Stimulated activated effector memory CD8-positive, alpha-beta T cell treated with anti-CD3 and anti-CD28 coated beads, Interleukin-12 subunit alpha, Interleukin-12 subunit beta, amount 100 ng/mL, for 72 hours (primary cell): ENCODE data around the gene XAGE3.
"Not testable (repeated sequence)": the region's sequence is repeated elsewhere in the genome, so short reads cannot be mapped to it uniquely, and the experiment has no call there.

ENCODE experiments used
- ATAC-seq: fragments of 150-1000 bp; cut with Tn5 transposase; 2 replicates; pipeline ENCODE4 v1.10.0; 2021
- DNase-seq, 2 donors: peaks; one replicate each; pipeline ENCODE4 v3.0.0; 2021 to 2022; ENCODE audit warnings: low spot score in 2 of 2
- H3K27ac Mint-ChIP-seq: one replicate; pipeline ENCODE4 v1.8.0; 2022; ENCODE audit warnings: mild to moderate bottlenecking, mixed read lengths
- H3K36me3 Mint-ChIP-seq: one replicate; pipeline ENCODE4 v1.8.0; 2022; ENCODE audit warnings: mild to moderate bottlenecking, mixed read lengths
- H3K4me1 Mint-ChIP-seq: one replicate; pipeline ENCODE4 v1.8.0; 2022; ENCODE audit warnings: mixed read lengths
- H3K4me3 Mint-ChIP-seq: one replicate; pipeline ENCODE4 v1.8.0; 2022; ENCODE audit warnings: mild to moderate bottlenecking, mixed read lengths
- H3K9me3 Mint-ChIP-seq: one replicate; pipeline ENCODE4 v1.8.0; 2022; ENCODE audit warnings: mixed read lengths

XAGE3 gene

DNA sequence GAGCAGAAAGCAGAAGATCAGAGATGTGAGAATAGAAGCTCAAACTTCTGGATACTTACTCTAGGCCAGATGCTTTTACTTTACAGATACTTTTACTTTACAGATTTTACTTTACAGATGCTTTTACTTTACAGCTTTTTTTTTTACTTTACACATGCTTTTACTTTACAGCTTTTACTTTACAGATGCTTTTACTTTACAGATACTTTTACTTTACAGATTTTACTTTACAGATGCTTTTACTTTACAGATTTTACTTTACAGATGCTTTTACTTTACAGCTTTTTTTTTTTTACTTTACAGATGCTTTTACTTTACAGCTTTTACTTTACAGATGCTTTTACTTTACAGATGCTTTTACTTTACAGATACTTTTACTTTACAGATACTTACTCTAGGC is 5.9 kb upstream of the XAGE3 start:
- not testable (repeated sequence) for ATAC-seq, H3K9me3 Mint-ChIP-seq, H3K4me1 Mint-ChIP-seq, DNase-seq, H3K36me3 Mint-ChIP-seq, H3K4me3 Mint-ChIP-seq, H3K27ac Mint-ChIP-seq

DNA sequence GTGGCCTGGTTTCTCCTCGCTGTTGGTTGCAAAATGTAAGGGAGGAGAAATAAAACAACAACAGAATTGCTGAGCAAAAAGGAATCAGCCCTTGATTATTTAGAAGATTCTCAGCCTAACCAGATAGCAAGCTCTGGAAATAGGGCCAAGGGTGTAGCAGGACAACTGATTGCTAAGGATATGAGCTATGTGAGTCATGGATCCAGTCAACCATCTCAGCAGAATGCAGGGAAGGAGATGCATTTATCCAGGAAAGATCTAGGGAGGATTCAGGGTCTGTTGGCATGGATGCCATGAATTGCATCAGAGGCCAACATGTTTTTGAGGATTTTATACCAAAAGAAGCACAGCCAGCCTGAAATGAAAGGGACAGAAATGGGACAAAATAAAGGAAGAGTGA is 2.2 kb upstream of the XAGE3 start:
- no peak for ATAC-seq
- Mint-ChIP-seq H3K27ac (no peak overlapping the region), H3K4me1 (no peaks in the 10 kb centered on the region), H3K9me3 (no peaks in the 10 kb centered on the region), H3K36me3 (no peaks in the 10 kb centered on the region), H3K4me3 (no peak overlapping the region)
- no peak for DNase-seq

DNA sequence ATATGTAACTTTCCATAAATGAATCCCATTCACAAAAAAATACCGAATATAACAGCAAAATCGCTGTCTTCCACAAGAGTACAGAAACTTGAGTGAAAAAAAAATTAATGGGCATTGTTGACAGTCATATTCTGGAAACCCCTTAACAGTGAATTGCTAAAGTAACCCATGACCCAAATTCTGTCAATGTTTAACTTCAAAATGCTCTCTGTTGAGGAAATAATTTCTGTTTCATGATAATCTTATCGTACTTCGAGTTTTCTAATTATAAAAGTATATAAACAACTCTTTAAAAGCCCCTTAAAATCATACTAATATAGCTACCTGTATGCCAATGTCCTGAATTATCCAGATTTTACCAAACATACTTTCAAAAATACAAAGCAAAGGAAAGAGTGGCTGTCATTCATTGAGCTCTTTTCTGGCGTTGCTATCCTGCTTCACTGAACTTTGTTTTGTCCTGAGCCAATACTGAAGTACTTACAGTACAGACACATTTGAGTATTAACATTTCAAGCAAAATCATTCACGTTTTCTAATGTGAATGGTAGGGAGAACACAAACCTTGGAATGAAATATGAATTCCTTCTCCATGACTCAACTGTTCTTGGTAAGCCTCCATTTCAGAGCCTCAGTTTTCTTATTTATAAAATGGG is 2.4 kb downstream of the XAGE3 start:
- ATAC-seq (no peak), DNase-seq (no peak)
- H3K4me3 Mint-ChIP-seq: no peak overlapping the region
- no peaks in the 10 kb centered on the region for H3K4me1 Mint-ChIP-seq
- no peak overlapping the region for H3K27ac Mint-ChIP-seq
- no peaks in the 10 kb centered on the region for H3K9me3 Mint-ChIP-seq
- no peaks in the 10 kb centered on the region for H3K36me3 Mint-ChIP-seq

DNA sequence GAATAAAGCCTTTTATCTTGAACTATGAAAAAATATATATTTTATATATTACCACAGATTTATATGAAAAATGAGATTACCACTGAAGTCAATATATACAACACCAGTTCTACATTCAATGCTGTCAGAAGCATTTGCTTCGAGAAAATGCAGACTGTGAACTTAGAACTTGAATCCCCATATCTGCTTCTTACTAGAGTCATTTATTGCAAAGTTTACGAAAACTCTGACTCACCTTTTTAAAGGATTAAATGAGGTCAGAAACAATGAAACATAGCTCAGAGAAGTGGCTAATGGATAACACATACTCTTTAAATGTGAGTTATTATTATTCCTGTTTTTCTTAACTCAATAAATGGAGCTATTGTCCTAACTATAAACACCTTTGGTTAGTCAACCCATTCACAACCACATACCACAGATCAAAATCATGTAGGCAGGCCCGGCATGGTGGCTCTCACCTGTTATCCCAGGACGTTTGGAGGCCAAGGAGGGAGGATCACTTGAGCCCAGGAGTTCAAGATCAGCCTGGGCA is 10.8 kb downstream of the XAGE3 start:
- not testable (repeated sequence) for H3K4me3 Mint-ChIP-seq, H3K9me3 Mint-ChIP-seq, H3K4me1 Mint-ChIP-seq, ATAC-seq, H3K36me3 Mint-ChIP-seq, DNase-seq, H3K27ac Mint-ChIP-seq

DNA sequence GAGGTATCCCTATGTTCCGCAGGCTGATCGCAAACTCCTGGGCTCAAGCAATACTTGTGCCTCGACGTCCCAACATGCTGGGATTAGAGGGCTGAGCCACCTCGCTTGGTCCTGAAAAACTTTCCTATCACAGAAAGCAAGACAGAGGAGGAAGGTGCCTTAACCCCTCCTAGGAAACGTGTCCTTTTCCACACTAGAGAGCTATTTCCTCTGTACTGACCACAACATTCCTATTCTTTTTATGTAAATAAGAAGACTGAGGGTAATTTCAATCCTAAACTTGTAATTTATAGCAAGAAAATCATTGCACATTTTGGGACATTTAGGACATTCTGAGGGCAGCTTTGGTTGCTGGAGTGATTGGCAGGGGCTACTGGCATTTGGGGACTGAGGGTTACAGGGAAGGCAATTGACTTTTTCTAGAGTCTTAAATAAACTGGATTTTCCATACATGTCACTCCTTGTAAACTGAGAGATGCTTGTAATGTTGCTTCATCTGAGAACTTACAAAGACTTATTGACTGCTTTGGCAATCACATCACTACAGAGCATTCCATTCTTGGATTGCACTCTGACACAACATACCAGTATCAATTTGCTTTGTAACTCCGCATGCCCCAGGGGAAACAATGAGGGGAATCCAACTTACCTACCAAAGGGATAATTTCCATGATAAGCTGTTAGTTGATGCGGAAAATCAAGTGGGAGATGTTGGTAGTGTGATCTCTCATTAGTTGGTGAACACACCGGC is 15.6 kb downstream of the XAGE3 start:
- Mint-ChIP-seq H3K4me1 (no peaks in the 10 kb centered on the region), H3K36me3 (no peaks in the 10 kb centered on the region), H3K4me3 (no peak overlapping the region), H3K9me3 (no peaks in the 10 kb centered on the region), H3K27ac (no peak overlapping the region)
- DNase-seq (no peak), ATAC-seq (no peak)

DNA sequence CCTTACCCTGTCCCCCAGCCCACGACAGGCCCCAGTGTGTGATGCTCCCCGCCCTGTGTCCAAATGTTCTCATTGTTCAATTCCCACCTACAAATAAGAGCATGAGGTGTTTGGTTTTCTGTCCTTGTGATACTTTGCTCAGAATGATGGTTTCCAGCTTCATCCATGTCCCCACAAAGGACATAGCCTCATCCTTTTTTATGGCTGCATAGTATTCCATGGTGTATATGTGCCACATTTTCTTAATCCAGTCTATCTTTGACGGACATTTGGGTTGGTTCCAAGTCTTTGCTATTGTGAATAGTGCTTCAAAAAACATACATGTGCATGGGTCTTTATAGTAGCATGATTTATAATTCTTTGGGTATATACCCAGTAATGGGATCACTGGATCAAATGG is 24.3 kb downstream of the XAGE3 start:
- not testable (repeated sequence) for H3K36me3 Mint-ChIP-seq, H3K4me1 Mint-ChIP-seq, DNase-seq, H3K27ac Mint-ChIP-seq, H3K4me3 Mint-ChIP-seq, ATAC-seq, H3K9me3 Mint-ChIP-seq

DNA sequence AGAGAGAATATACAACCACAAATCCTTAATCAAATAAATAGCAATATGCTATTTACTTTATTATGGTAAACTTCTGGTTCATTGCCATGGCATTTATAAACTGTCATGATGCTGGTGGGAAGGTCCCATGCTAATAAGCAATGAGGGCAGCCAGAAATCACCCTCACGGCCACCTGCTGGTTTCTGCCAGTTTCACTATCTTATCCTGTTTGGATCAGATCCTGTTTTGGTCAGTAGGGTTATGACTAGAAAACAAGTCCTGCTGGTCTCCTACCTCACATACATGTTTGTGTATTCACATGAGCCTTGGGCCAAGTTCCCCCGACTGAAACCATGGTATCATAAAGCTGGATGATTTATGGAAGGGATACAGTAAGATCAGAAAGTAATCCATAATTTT is 28.7 kb downstream of the XAGE3 start:
- Mint-ChIP-seq H3K36me3 (no peaks in the 10 kb centered on the region), H3K4me3 (no peak overlapping the region), H3K4me1 (no peaks in the 10 kb centered on the region), H3K27ac (no peak overlapping the region), H3K9me3 (no peaks in the 10 kb centered on the region)
- ATAC-seq: no peak
- no peak for DNase-seq

DNA sequence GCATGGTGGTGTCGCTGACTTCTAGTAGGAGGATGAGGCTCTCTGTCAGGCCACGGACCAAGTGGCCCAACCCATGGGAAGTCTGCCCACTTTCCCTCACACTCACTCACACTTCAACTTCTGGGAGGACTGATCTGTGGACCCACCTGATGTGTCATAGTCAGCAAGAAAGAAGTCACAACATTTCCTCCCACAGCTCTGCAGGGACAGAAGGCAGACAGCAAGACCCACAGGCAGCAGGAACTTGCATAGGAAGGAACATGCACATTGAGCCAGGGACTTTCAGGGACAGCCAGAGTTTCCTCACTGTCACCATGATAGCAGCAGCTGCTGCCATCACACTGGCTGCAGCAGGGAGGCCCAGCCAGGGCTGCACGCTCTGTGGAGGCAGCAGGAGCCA is 37.3 kb downstream of the XAGE3 start:
- no peaks in the 10 kb centered on the region for H3K9me3 Mint-ChIP-seq
- H3K4me3 Mint-ChIP-seq: no peak overlapping the region
- DNase-seq (no peak), ATAC-seq (no peak)
- no peaks in the 10 kb centered on the region for H3K4me1 Mint-ChIP-seq
- H3K27ac Mint-ChIP-seq: no peak overlapping the region
- no peaks in the 10 kb centered on the region for H3K36me3 Mint-ChIP-seq

DNA sequence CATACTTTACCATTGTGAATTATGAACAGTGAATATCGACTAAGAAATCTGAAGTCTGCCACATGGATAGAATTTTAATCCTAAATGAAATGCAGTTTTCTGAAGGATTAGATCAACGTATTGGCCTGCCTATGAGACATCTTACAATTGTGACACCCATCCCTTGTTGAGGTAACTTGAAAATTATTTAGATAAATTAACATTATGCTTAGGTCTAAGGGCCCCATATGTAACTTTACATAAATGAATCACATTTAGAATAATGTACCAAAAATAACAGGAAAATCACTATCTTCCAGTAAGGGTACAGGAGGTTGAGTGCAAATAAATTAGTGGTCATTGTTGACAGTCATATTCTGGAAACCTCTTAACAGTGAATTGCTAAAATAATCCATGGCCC is 43.3 kb downstream of the XAGE3 start:
- no peak overlapping the region for H3K27ac Mint-ChIP-seq
- no peaks in the 10 kb centered on the region for H3K36me3 Mint-ChIP-seq
- ATAC-seq (no peak), DNase-seq (no peak)
- H3K4me3 Mint-ChIP-seq: no peak overlapping the region
- H3K9me3 Mint-ChIP-seq: no peaks in the 10 kb centered on the region
- no peaks in the 10 kb centered on the region for H3K4me1 Mint-ChIP-seq

DNA sequence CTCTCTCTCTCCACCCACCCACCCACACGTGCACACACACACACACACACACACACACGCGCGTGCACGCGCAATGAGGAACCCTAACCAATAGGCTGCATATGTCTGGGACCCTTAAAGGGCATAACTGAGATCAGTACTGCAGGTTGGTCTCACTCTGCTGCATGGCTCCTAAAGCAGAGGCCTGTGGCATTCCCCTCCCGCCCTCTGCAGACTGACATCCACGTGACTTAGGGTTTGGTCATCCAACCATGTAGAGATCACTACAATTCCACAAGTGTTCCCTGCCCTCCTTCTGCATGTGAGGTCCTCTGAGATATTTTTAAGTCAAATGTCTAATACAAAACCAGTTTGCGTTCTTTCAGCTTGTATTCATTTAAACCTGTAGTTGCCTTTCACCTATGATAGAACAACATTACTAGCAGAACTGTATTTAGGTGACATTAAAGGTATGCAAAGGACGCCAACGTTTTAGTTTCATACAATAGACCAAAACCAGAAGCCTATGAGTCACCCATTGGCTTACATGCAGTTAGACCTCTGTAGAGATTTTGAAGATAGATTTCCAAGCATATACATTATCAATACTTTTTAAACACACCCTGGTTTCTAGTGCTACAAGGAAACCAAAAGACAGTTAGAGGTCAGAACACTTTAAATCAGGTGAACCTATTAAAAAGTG is 46.7 kb downstream of the XAGE3 start:
- Mint-ChIP-seq H3K4me3 (no peak overlapping the region), H3K9me3 (no peaks in the 10 kb centered on the region), H3K36me3 (no peaks in the 10 kb centered on the region), H3K4me1 (no peaks in the 10 kb centered on the region), H3K27ac (no peak overlapping the region)
- ATAC-seq (no peak), DNase-seq (no peak)

DNA sequence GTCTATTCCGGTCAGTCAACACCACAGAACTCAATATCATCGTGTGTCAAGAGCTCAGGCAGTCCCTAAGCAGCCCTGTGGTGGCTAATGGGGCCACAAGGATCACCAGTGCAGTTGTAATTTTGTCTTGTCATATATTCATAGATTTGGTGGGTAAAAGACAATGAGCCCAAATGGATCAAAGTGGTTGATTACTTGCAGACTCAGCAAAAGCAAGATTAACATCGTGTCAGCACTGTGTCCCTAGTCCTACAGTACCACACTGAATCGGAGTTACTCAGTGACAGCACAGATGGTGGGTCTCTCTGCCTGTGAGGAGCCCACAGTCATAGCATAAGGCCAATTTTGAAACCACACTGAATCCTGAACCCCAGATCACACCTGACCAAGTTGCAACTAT is 48.1 kb downstream of the XAGE3 start:
- no peaks in the 10 kb centered on the region for H3K4me1 Mint-ChIP-seq
- no peak for ATAC-seq
- H3K9me3 Mint-ChIP-seq: no peaks in the 10 kb centered on the region
- H3K36me3 Mint-ChIP-seq: no peaks in the 10 kb centered on the region
- H3K27ac Mint-ChIP-seq: no peak overlapping the region
- DNase-seq: no peak
- H3K4me3 Mint-ChIP-seq: no peak overlapping the region
